SJSA1 (cell line): ENCODE measurements around the gene GPR78. TPM values are rescaled to one million over a fixed set of nuclear protein-coding genes. Genes with fewer than 3 reads are reported as not detected.
"Not testable (repeated sequence)": the region's sequence is repeated elsewhere in the genome, so short reads cannot be mapped to it uniquely, and the experiment has no call there.

Source experiments
- DNase-seq, 2 experiments: peaks; one replicate each; pipeline ENCODE4 v3.0.0-alpha.2; 2015 to 2020; ENCODE audit warnings: low spot score in 2 of 2, low read depth in 1 of 2
- H3K27ac ChIP-seq: fragments of 250-450 bp; sonication (Bioruptor Pico); 2 replicates; pipeline ENCODE4 v1.5.1; 2020; ENCODE audit warnings: mild to moderate bottlenecking, moderate library complexity
- H3K27me3 ChIP-seq: fragments of 250-450 bp; sonication (Bioruptor Pico); replicated peaks from 2 replicates; pipeline ENCODE4 v1.5.1; 2020; ENCODE audit warnings: mild to moderate bottlenecking, moderate library complexity
- H3K36me3 ChIP-seq: fragments of 250-450 bp; sonication (Bioruptor Pico); 2 replicates; pipeline ENCODE4 v1.5.1; 2020; ENCODE audit warnings: mild to moderate bottlenecking
- H3K4me1 ChIP-seq: fragments of 250-450 bp; sonication (Bioruptor Pico); replicated peaks from 2 replicates; pipeline ENCODE4 v1.6.1; 2021; ENCODE audit warnings: mild to moderate bottlenecking
- H3K4me3 ChIP-seq: fragments of 250-450 bp; sonication (Bioruptor Pico); 2 replicates; pipeline ENCODE4 v1.5.1; 2020; ENCODE audit warnings: mild to moderate bottlenecking
- H3K9me3 ChIP-seq: fragments of 250-450 bp; sonication (Bioruptor Pico); replicated peaks from 2 replicates; pipeline ENCODE4 v1.5.1; 2020; ENCODE audit warnings: mild to moderate bottlenecking
- total RNA-seq: library from RNA; depleted of rRNA; stranded (reverse); fragments of >200 nt; shearing (Covaris generic); gene quantifications from 2 replicates; pipeline ENCODE4 v1.2.3, GENCODE V29; 2014; rRNA removed

The GPR78 gene
- total RNA-seq, 1 experiment from 2014 or later: 4.6 TPM

GRCh38 chr4:8624601-8625272, 44.5 kb downstream of the GPR78 start:
- H3K36me3 ChIP-seq, H3K4me1 ChIP-seq, H3K27me3 ChIP-seq, H3K4me3 ChIP-seq, DNase-seq, H3K27ac ChIP-seq, H3K9me3 ChIP-seq: not testable (repeated sequence)

GRCh38 chr4:8630240-8630905, 50.2 kb downstream of the GPR78 start:
- not testable (repeated sequence) for H3K27me3 ChIP-seq, H3K36me3 ChIP-seq, H3K27ac ChIP-seq, H3K9me3 ChIP-seq, DNase-seq, H3K4me1 ChIP-seq, H3K4me3 ChIP-seq

DNA sequence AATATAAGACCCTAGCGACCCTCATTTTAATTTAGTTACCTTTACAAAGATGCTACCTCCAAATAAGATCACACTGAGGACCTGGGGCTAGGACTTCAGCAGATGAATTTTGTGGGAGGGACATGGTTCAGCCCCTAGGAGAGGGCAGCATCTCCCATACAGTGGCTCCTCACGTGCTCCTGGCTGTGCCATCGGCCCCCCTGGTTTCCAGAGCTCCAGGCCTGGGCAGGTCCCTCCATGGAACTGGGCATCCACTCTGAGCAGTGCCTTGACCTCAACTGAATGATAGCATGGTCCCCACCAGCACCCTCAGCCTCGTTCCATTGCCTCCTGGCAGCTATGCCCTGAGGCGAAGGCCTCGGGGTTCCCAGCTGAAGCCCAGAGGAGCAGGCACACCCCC, 51.7 kb downstream of the GPR78 start:
- H3K27ac ChIP-seq, H3K9me3 ChIP-seq, H3K4me1 ChIP-seq, H3K36me3 ChIP-seq, DNase-seq, H3K27me3 ChIP-seq, H3K4me3 ChIP-seq: not testable (repeated sequence)

DNA sequence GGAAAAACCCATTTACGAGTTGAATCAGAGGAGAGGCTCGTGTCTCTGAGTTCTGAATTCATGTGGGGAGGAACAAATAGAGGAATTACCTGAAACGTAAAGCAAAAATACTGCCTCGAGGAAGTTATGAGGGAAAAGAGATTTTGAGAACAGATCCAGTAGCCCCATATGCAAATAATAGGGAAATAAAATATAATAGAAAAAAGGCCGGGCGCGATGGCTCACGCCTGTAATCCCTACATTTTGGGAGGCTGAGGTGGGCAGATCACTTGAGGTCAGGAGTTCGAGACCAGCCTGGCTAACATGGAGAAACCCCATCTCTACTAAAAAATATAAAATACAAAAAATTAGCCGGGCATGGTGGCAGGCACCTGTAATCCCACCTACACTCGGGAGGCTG, 54.6 kb downstream of the GPR78 start:
- H3K9me3 ChIP-seq, H3K36me3 ChIP-seq, DNase-seq, H3K4me3 ChIP-seq, H3K27ac ChIP-seq, H3K4me1 ChIP-seq, H3K27me3 ChIP-seq: not testable (repeated sequence)

- not testable (repeated sequence) for H3K4me1 ChIP-seq, H3K36me3 ChIP-seq, H3K27ac ChIP-seq, H3K27me3 ChIP-seq, DNase-seq, H3K4me3 ChIP-seq, H3K9me3 ChIP-seq
These were observed 55.8 kb downstream of the GPR78 start for GRCh38 chr4:8635897-8636554.

Other genes starting within 250 kb of the GPR78 start
- gene ACOX3, start 139.7 kb upstream of the GPR78 start, total RNA-seq: 18.9 and 21.2 TPM in 2 replicates
- gene TRMT44, start 139.6 kb upstream of the GPR78 start, total RNA-seq: 21.8 and 28.7 TPM in 2 replicates
- gene CPZ, start 12.4 kb downstream of the GPR78 start, total RNA-seq: 130 and 165 TPM in 2 replicates